HL-60 (cell line): Measurements from ENCODE around the gene MAN2B2.
"Not testable (repeated sequence)": the region's sequence is repeated elsewhere in the genome, so short reads cannot be mapped to it uniquely, and the experiment has no call there.

ENCODE experiments used
- POLR2AphosphoS5 ChIP-seq: IDR thresholded peaks from 2 replicates; pipeline ENCODE4 v1.6.1; 2012; ENCODE audit warnings: low read depth
- TF ChIP-seq, protein P1 (sequence below): IDR thresholded peaks from one replicate; pipeline ENCODE4 v1.5.1; 2011; ENCODE audit warnings: low read length, control low read depth, inconsistent platforms; ENCODE audit not compliant: insufficient read depth
- TF ChIP-seq, protein P2 (sequence below): IDR thresholded peaks from 2 replicates; pipeline ENCODE4 v1.6.1; 2012; ENCODE audit warnings: low read depth; ENCODE audit not compliant: insufficient replicate concordance

DNA sequence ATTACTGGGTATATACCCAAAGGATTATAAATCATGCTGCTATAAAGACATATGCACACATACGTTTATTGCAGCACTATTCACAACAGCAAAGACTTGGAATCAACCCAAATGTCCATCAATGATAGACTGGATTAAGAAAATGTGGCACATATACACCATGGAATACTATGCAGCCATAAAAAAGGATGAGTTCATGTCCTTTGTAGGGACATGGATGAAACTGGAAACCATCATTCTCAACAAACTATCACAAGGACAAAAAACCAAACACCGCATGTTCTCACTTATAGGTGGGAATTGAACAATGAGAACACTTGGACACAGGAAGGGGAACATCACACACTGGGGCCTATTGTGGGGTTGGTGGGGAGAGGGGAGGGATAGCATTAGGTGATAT lies 80.3 kb downstream of the MAN2B2 start:
- TF ChIP-seq POLR2AphosphoS5 = not testable (repeated sequence)
- TF ChIP-seq, protein P1, sequence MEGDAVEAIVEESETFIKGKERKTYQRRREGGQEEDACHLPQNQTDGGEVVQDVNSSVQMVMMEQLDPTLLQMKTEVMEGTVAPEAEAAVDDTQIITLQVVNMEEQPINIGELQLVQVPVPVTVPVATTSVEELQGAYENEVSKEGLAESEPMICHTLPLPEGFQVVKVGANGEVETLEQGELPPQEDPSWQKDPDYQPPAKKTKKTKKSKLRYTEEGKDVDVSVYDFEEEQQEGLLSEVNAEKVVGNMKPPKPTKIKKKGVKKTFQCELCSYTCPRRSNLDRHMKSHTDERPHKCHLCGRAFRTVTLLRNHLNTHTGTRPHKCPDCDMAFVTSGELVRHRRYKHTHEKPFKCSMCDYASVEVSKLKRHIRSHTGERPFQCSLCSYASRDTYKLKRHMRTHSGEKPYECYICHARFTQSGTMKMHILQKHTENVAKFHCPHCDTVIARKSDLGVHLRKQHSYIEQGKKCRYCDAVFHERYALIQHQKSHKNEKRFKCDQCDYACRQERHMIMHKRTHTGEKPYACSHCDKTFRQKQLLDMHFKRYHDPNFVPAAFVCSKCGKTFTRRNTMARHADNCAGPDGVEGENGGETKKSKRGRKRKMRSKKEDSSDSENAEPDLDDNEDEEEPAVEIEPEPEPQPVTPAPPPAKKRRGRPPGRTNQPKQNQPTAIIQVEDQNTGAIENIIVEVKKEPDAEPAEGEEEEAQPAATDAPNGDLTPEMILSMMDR = not testable (repeated sequence)
- TF ChIP-seq, protein P2, sequence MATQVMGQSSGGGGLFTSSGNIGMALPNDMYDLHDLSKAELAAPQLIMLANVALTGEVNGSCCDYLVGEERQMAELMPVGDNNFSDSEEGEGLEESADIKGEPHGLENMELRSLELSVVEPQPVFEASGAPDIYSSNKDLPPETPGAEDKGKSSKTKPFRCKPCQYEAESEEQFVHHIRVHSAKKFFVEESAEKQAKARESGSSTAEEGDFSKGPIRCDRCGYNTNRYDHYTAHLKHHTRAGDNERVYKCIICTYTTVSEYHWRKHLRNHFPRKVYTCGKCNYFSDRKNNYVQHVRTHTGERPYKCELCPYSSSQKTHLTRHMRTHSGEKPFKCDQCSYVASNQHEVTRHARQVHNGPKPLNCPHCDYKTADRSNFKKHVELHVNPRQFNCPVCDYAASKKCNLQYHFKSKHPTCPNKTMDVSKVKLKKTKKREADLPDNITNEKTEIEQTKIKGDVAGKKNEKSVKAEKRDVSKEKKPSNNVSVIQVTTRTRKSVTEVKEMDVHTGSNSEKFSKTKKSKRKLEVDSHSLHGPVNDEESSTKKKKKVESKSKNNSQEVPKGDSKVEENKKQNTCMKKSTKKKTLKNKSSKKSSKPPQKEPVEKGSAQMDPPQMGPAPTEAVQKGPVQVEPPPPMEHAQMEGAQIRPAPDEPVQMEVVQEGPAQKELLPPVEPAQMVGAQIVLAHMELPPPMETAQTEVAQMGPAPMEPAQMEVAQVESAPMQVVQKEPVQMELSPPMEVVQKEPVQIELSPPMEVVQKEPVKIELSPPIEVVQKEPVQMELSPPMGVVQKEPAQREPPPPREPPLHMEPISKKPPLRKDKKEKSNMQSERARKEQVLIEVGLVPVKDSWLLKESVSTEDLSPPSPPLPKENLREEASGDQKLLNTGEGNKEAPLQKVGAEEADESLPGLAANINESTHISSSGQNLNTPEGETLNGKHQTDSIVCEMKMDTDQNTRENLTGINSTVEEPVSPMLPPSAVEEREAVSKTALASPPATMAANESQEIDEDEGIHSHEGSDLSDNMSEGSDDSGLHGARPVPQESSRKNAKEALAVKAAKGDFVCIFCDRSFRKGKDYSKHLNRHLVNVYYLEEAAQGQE = not testable (repeated sequence)
